IMR-90 (cell line): ENCODE results near the gene IQCE.

Source experiments
- CTCF ChIP-seq: conservative IDR thresholded peaks from 2 replicates; pipeline ENCODE4 v1.5.1; 2012; ENCODE audit warnings: mild to moderate bottlenecking, low read depth, low read length, improper control_type of control experiment
- NFE2L2 ChIP-seq: fragments of 150-350 bp; IDR thresholded peaks from 2 replicates; pipeline ENCODE4 v1.6.1; 2016; ENCODE audit warnings: low read depth, mild to moderate bottlenecking, low read length

- no peak for TF ChIP-seq CTCF
- TF ChIP-seq NFE2L2 = no peak
Measured at GRCh38 chr7:2553831-2554581, 4.8 kb upstream of the IQCE start.
